Measurements from ENCODE around the gene C1orf94.

- no peak for TF ChIP-seq CTCF (IDR thresholded peaks at IDR 0.05)
- no peak for TF ChIP-seq POLR2AphosphoS5 (IDR thresholded peaks at IDR 0.05)
Measured at GRCh38 chr1:34166191-34166624, 10.5 kb upstream of the C1orf94 start.

All from stomach (tissue), 4 donors.